Measurements from ENCODE around the gene KCNB1.

The KCNB1 gene

DNA sequence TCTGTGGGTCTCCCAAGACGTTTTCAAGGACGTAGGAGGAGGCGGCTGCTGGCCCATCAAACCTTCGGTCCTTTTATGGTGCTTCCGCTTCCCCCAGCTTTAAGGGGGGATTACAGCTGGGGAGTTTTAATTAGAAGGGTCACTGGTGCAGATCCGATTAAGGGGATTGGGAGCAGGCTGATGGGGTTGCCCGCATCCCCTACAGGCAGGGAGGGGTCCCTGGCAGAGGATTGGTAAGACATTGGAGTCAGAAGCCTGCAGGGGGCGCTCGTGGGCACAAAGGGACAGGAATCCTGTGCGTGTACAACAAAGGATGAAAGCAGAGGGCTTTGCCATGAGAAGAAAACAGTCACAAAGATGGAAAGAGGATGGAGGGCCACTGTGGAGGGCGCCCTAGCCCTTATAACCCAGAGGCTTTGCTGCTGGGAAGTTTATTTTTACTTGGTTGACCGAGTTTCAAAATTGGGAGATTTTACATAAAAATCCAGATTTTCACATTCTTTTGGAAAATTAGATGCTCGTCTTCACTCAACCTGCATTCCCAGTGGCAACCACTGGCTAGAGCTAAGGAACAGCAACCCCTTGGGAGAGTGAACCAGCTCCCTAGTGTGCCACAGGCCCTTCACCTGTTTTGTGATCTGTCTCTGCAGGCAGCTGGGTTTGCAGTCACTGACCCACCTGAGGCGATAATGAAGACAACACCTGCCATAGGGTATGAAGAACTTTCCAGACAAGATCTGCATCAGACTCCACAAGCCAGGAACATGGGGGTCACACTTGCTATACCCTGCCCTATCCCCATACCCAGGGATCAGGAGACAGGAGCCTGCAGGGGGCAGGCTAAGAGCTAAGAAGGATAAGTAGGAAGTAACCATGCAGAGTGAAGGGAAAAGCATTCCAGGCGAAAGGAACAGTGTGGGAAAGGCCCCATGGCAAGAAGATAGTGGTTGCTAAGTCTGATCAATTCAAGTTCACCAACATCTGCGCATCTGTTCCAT, 97.7 kb downstream of the KCNB1 start:
- DNase-seq, result peak; percentile 62

DNA sequence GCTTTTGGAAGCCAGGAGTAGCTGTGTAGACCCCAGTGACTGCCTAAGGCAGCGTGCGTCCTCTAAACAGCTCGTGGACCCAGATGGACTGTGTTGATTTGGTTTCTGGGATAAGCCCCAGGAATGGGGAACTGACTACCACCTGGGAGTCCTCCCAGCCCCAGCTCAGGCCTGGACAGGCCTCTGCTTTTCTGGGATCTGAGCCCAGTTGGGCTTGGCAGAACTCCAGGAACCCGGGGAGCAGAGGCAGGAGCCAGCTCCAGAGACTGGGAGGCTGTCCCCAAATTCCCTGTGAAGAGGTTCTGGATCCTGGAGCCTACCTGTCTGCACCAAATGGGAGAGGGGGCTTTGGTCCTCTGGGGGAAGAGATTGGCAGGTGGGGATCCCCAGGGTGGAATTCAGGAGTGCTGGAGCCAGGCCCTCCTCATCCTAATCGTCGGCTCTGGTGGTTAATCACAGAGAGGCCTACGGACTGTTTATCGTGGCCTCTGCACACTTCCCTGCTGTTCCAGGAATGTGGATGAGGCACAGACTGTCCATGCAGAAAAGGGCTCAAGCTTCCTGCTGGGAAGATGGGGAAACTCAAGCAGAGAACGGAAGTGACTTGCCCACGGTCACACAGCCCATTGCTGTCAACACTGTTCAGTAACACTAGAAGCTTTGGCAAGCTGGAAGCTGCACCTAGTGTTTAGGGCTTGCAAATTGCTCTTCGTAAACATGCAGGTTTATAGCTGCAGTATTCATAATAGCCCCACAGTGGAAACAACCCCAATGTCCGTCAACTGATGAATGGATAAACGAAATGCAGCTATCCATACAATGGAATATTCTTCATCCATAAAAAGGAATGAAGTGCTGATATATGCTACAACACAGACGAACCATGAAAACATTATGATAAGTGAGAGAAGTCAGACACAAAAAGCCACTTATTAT, 100.6 kb downstream of the KCNB1 start:
- DNase-seq, result no peak

DNA sequence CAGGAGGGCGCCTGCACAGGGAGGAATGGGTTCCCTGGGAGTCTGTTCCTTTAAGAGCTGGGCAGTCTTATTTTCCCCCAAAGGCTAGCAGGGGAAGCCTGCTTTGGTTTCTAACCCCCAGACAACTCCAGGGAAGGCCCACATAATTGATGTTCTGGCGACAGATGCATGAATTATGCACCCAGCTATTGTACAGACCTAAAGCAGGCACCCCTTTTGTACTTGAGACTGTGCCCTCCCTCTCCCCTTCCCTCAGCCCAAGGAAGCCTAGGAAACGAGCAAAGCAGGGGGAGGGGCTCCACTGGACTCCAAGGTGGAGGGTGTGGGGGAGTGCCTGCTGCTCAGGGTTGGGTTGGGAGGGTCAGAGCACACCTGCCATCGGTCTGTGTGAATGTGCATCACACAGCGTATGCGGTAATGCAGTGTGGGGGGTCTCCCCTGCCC, 102.1 kb downstream of the KCNB1 start:
- no peak for DNase-seq

DNA sequence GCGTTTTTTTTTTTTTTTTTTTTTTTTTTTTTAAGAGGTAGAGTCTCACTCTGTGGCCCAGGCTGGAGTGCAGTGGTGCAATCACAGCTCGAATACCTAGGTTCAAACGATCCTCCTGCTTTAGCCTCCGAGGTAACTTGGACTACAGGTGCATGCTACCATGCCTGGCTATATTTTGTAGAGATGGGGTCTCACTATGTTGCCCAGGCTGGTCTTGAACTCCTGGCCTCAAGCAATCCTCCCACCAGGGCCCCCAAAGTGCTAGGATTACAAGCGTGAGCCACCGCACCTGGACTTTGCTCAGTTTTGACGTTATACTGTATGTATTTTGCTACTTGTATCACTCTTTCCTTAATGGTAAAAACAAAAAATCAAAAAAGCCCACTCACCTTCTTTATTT, 103.1 kb downstream of the KCNB1 start:
- no peak for DNase-seq

DNA sequence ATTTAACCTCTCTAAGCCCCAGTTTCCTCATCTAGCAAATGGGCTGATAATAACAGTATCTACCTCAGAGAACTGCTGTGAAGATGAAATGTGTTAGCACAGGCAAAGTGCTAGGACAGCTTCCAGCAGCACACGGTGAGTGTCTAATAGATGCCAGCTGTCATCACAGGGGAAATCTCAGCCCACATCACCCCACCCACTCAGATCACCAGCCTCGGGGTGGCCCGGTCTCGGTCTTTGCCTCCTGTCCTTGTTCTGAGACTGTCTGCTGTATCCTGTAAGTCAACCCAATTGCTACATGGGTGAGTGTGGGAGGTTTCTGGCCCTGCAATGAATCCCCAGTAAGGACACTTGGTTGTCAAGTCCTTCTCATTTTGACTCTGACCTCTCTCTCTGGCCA, 105.1 kb downstream of the KCNB1 start:
- DNase-seq, result no peak

DNA sequence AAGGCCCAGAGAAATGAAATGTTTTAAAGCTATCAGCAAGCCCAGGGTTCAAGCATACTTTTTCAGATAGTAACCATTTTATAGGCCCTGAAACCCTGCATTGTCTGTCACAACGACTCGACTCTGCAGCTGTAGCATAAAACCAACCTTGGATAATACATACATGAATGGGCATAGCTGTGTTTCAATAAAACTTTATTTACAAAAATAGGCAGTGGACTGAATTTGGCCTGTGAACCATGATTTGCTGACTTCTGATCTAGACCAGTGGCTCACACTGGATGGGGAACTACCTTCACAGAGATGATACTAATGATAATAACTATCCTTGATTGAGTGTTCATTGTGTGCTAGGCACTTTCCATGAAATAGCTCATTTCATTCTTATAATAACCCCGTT, 107.3 kb downstream of the KCNB1 start:
- no peak for DNase-seq

DNA sequence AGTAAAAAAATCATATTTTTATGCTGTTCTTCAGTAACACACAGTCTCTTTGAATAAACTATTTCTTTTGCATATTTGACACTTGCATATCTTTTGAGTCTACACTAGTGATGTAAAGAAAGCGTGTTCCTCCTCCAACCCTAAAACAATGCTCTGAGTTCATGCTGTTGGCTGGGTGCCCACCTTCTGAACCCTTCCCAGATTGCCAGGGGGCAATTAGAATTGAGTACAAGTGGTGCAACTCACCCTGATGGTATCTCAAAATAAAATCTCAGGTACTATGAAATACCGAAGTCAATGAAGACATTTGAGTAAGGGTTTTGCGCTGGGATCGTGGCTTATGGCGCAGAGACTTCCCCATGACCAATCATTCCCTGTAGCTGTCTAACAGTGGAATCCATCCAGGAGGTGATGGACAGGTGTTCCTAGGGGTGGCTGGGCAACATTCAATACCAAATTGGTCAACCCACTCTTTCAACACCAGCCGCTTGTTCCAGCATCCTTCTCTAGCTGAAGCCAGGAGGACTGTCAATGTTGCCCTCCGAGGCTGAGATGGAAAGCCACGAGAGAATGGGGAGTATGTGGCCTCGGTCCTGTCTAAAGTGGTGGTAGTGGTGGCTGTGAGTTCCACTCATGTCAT, 110.3 kb downstream of the KCNB1 start:
- DNase-seq, result no peak

DNA sequence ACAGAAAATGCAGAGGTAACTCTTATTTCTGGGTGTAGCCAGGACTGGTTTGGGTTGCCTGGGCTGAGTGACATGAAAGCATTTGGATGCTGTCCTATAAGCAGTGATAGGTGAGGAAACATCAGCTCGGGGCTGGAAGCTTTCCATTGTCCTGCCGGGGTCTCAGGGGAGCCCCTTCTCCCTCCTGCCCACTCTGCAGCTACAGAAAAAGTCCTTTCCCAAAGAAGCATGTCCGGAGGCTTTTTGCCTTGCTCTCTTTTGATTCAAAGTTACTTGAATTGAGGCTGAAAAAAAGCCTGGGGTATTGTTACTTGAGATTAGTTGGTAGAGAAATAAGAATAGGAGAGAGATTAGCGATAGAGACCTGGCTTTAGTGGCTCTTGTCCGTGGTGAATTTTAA, 113.9 kb downstream of the KCNB1 start:
- no peak for DNase-seq

DNA sequence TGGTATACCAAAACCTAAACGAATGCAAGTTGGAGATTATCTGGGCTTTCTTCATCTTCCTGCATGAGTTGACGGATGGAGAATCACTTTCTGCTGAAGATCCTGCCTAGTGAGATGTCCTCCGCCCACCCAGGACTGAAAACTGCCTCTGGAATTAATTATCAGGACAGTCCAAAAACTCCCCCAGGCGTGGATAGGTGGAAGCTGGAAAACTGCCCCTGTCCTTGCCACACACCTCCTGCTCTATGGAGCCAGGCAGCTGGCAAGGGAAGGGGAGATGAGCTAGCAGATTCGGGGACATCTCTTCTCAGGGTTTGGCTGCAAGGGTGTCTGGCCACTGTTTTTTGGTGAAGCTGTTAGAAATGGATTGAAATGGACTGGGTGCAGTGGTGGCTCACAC, 115.4 kb downstream of the KCNB1 start:
- DNase-seq, result no peak

DNA sequence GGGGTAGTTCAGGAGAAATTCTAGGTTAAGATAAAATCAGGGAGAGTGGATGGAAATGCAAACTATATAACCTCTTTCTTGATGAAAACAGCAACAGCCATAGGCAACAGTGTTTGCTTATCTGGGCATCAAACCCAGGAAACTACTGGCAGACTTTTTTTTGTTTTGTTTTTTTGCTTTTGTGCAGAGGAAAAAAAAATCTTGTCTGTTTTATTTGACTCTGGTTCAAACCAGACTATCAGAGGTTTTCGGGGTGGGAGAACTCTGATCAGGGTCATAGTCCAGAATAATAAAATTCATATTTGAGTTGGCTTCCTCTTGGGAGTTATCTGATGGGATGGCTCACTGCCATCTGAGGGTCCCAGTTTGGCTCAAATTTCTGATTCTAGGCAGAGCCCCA, 115.8 kb downstream of the KCNB1 start:
- no peak for DNase-seq

DNA sequence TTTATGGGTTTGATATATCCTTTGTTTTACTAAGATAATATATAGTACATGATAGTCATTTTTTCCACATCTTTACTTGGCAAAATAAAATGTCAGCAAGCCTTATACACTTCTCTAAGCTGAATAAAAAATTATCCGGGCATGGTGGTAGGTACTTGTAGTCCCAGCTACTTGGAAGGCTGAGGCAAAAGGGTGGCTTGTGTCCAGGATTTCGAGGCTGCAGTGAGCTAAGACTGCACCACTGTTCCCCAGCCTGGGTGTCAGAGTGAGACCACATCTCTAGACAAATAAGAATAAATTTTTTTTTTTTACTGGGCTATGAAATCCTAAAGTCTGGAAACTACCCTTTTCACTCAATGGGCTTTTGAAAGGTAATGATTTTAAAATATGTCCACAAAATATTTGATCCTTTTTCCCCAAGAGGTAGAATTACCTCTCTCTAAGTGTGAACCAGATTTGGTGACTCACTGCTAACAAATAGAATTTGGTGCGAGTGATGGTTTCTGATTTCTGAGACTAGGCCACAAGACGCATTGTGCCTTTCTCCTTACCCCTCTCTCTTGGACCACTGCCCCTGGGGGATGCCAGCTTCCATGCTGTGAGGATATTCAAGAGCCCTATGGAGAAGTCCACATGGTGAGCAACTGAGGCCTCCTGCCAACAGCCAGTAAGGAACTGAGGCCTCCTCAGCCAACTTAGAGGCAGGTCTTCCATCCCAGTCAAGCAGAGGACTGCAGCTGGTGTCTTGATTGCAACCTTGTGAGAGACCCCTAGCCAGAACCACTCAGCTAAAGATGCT, 120.4 kb downstream of the KCNB1 start:
- no peak for DNase-seq

DNA sequence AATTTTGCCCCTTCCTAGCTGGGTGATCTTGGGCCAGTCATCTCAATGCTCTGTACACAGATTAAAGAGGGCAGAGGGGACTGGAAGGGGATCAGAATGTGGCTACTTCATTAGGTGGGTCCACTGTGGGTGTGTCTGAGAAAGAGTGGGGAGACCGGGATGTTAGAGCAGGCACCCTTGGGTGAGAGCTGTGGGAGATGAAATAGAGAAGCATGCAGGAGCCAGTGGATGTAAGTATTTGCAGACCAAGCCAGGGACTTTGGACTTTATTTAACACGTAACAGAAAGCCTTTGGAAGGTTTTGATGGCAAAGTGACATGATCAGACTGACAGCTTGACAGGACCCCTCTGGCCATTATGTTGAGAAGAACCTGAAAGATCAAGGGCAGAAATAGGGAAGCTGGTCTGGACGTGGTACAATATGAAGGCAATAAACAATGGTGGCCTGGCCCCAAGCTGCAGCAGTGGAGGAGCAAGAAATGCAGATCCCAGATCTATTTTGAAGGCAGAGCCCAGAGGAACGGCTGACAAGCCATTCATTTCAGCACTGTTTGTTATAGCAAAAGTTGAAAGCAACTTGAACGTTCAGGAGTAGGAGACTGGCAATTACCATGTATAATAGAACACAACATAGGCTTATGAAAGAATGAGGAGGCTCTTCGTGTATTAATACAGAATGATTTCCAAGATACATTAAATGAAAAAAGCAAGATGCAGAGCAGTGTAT, 122.1 kb downstream of the KCNB1 start:
- DNase-seq, result no peak

DNA sequence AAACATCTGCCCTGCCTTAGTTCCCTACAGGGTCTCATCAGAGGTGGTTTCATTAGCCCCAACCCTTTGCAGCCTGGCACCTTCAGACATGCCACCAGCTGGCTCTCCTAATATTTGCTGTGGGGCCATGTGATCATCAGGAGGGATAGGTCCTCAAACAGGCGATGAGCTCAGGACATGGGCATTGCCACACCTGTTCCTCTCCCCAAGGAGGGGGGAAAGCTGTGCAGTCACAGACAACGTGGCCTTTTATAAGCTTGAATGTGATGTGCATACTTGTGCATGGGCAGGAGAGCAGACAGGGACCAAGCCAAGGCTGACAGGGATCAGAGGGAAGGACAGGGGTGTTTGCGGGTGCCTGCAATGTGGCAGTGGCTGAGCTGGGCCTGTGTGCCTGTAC, 125.8 kb downstream of the KCNB1 start:
- no peak for DNase-seq

DNA sequence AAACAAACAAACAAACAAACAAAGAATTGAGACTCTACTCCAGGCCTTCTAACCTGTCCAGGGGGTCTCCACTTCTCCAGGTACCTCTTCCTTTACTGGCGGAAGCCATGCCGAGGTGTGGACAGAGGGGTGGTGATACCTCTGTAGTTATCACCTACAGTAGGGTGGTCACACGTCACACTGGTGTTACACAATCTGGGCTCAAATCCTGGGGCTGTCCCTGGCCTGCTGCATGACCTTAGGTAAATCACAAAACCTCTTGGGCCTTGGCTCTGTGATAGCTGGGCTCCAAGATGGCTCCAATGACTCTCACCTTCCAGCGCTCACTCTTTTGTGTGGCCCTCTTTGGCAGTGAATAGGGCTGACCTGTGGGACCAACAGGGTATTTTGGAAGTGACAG, 127.8 kb downstream of the KCNB1 start:
- DNase-seq, result no peak

DNA sequence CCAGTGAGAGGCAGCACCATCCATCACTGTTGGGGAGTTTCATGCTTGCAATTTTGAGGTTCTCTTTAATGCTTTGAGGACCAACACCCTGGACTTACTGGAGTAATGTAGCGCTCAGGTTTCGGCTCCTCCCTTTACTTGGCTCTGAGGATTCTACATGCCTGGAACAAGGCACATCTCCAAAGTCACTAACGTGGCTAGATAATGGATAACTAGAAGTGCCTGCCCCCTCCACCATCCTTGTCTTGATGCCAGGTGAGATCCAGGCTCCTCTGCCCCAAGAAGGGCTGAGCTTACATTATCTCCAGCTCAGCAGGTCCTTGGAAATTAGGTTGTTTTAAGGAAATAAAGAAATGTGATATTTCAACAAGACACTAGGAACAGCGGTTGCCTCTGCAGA, 129.1 kb downstream of the KCNB1 start:
- DNase-seq, result no peak

DNA sequence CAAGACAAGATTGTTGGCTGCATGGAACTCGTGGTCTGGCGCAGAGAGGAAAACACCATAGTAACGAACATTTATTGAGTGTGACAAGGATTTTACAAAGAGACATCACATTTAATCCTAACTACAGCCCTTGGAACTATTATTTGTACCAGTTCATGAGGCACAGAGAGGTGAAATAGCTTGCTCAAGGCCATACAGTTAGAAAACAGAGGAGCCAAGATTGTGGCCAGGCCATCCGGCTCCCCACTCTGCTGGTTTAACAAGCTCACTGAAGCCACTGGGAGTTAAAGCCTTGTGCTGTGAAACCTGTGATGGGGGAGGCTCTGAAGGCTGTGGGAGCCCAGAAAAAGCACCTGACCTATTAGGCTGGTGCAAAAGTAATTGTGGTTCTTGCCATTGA, 129.7 kb downstream of the KCNB1 start:
- no peak for DNase-seq

DNA sequence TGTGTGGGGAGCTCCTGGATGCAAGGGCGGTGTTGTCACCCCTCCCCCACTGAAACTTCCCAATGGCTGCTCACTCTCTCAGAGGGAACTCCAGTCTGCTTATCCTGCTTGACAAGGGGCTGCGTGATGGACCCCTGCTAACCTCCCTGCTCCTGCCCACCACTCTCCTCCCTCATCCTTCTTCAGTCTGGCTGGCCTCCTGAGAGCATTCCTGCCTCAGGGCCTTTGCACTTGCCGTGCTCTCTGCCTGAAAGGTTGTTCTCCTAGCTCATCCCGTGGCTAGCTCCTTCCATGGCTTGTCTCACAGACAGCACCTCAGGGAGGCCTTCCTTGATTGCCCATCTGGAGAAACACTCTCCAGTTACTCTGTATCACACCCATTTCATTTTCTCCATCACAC, 130.7 kb downstream of the KCNB1 start:
- DNase-seq, result no peak

DNA sequence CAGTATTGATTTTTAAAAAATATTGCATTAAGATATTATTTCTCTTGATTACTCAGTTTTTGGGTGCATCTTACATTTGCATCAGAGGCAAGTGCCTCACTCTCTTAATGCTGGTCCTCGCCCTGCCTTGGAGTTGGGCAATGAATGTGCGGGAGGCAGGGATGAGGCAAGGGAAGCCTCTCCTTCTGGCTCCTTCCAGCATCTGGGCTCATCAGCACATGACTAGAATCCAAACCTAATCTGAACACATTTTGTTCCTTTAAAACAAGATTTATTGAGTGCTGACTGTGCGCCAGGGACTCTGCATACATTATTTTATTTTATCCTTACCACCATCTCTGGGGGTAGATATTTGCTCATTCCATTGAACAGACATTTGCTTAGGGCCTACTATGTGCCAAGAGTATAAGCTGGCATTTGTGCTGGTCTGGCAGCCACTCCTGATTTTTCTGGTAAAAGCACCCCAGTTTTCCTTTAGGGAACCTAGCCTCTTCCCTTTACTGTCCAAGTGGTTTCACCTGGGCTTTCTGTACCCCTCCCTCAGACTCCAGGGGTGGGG, 132.7 kb downstream of the KCNB1 start:
- DNase-seq, result no peak

DNA sequence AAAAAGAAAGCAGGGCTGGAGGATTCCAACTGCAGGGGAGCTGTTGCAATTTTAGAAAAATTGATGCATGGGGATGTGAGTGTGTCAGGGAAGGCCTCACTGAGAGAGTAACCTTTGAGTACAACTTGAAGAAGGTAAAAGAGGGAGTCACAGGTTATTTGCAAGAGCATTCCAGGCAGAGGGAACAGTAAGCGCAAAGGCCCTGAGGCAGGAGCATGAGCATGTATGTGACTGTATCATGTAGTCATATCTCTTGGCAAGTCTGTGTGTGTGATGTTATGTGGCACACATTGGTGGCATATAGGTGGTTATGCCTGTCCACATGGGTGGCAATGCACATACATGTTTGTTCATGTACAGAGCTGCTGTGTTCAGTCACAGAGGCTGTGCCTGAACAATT, 133.4 kb downstream of the KCNB1 start:
- no peak for DNase-seq

DNA sequence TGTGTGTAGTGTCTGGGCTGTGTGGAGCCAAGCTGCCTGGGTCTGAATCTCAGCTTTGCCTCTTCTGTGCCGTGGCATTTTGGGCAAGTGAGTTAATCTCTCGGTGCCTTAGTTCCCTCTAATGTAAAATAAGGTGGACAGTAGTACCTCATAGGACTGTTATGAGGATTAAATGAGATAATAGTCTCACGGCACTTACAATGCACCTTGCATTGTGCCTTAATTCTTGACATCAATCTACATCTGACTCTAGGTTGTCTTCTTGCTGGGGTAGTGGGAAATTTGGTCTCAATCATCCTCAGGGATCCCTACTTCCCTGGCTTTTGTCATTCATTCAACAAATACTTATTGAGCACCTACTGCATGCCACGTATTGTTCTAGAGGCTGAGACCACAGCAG, 133.9 kb downstream of the KCNB1 start:
- no peak for DNase-seq

DNA sequence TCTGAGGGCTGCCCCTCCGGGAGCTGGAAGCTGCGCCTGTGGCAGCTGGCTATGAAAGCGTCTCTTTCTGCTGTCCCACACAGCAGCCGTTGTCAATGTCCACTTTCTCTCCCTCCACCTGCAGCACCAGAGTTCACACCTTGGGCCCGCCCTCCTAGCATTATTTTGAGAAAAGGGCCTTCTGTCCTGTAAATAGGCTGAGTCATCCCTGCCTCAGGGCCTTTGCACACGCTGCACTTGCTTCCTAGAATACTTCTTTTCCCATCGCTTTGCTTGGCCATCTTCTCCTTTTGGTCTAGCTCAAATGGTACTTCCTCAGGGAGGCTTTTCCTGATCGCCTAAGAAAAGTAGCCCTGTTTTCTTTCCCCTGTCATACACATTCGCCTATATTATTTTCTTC, 135.3 kb downstream of the KCNB1 start:
- DNase-seq, result no peak
